ENCODE data around the gene TMEM184A. TPM values are rescaled to one million over a fixed set of nuclear protein-coding genes. Genes with fewer than 3 reads are reported as not detected.

TMEM184A gene
- total and polyA plus RNA-seq, 2 donors (not counting 3 experiments of a cell fraction or from before 2014, with no cell fraction given), result 0.48 TPM; not detected in 1

DNA sequence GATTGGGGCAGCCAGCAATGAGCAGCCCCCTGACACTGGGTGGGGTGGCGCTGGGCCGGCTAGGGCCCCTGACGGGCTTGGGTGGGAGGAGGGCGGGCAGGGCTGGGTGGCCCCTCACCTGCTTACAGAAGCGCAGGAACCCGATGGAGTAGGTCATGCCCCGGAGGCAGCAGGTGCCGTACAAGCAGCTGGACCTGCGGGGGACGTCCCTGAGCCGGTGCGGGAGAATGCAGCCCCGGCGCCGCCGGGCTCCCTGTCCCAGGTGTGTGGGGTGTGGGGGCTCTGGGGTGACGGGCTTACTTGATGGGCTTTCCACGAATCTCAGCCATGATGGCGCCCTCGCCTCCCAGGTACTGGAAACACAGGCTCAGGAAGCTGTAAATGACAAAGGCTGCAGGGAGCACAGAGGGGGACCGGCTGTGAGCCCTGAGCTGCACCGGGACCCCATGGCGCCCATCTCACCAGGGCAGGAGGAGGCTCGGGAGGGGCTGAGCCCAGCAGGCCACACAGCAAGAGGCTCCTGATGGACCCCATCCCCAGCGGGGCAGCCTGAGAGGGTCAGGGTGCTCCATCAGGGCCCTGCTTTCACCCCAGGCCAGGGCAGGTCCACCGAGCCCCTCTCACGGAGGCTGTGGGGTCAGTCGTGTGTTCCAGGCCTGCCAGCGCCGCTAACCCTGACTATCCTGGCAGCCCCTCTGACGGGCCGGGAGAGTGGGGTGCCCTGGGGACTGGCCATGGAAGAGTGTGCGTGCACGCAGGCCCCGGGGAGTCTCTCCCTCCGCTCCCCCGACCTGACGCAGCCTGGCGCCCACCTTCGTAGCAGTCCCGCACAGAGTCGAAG, 5.8 kb downstream of the TMEM184A start:
- BruUV-seq (replicated peaks), result no TSS peak
- H3K36me3 ChIP-seq (ENCODE audit: control insufficient read depth in 2 of 2, extremely low read depth in 1 of 2, insufficient read depth in 2 of 2, low read length in 2 of 2), result no peaks in the 10 kb centered on the region
- no peak overlapping the region for H3K4me2 ChIP-seq (ENCODE audit: insufficient read depth, low read length)
- H3K4me1 ChIP-seq (ENCODE audit: control insufficient read depth, extremely low read depth, insufficient read depth, low read length), result no peaks in the 10 kb centered on the region
- intact Hi-C loops (cut with micrococcal nuclease) (no loop called here), dilution Hi-C loops (cut with MboI; ENCODE audit: extremely low pct_ligation_motif_present, low sequenced_read_pairs) (no loop called here)
- no peak overlapping the region for H3K4me3 ChIP-seq (replicated peaks in 1 of 3; ENCODE audit: insufficient read depth in 1 of 3, low read depth in 1 of 3, low read length in 3 of 3)
- no peak overlapping the region for H2AFZ ChIP-seq (ENCODE audit: low read depth, low read length)
- no peak for TF ChIP-seq MYC (IDR thresholded peaks at IDR 0.05; ENCODE audit: low read depth, low read length)
- TF ChIP-seq GATA2 (IDR thresholded peaks at IDR 0.05; ENCODE audit: insufficient read depth, insufficient read length, low read depth, low read length), result no peak
- no peak for TF ChIP-seq JUN (IDR thresholded peaks at IDR 0.05; ENCODE audit: borderline replicate concordance, insufficient read depth, insufficient read length, low read depth)
- TF ChIP-seq, protein P1, sequence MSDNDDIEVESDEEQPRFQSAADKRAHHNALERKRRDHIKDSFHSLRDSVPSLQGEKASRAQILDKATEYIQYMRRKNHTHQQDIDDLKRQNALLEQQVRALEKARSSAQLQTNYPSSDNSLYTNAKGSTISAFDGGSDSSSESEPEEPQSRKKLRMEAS (IDR thresholded peaks at IDR 0.05; ENCODE audit: insufficient read depth, insufficient read length), result no peak
- no peak for TF ChIP-seq CTCF (IDR thresholded peaks at IDR 0.05; ENCODE audit: extremely low read depth in 1 of 2, insufficient read depth in 1 of 2, low read depth in 1 of 2, low read length in 2 of 2)
- no peak for TF ChIP-seq POLR2AphosphoS5 (IDR thresholded peaks at IDR 0.05; ENCODE audit: insufficient read depth, low read depth, low read length)
- no peak for TF ChIP-seq POLR2A (IDR thresholded peaks at IDR 0.05; ENCODE audit: low read depth, low read length)
- TF ChIP-seq FOS (IDR thresholded peaks at IDR 0.05; ENCODE audit: borderline replicate concordance, insufficient read depth, low read length), result no peak
- TF ChIP-seq EZH2 (IDR thresholded peaks at IDR 0.05; ENCODE audit: borderline replicate concordance, low read depth, low read length, severe bottlenecking), result no peak
- no peaks in the 10 kb centered on the region for H3K9me3 ChIP-seq (replicated peaks; ENCODE audit: control insufficient read depth, insufficient read depth, low read length)
- no peaks in the 10 kb centered on the region for H3K9me1 ChIP-seq (replicated peaks; ENCODE audit: control insufficient read depth, extremely low read depth, insufficient read depth, low read length)
- DNase-seq (ENCODE audit: low read depth, low spot score), result no peak
- CTCF ChIA-PET, result no interaction called here
- no peak for FAIRE-seq
- POLR2A ChIA-PET, result no interaction called here
- H3K27ac ChIP-seq (ENCODE audit: insufficient read depth, low read depth, low read length), result no peak overlapping the region
- H3K9ac ChIP-seq (replicated peaks; ENCODE audit: extremely low read depth, insufficient read depth, low read length), result no peak overlapping the region
- H3K27me3 ChIP-seq (ENCODE audit: control insufficient read depth in 2 of 2, insufficient read depth in 2 of 2, low read length in 2 of 2), result no peaks in the 10 kb centered on the region
- H3K79me2 ChIP-seq (ENCODE audit: control insufficient read depth, insufficient read depth, low read length), result no peaks in the 10 kb centered on the region
- H4K20me1 ChIP-seq (replicated peaks; ENCODE audit: control insufficient read depth, extremely low read depth, insufficient read depth, low read length), result no peaks in the 10 kb centered on the region

All from endothelial cell of umbilical vein (primary cell).